ENCODE measurements around the gene CIITA.

The CIITA gene, protein sequence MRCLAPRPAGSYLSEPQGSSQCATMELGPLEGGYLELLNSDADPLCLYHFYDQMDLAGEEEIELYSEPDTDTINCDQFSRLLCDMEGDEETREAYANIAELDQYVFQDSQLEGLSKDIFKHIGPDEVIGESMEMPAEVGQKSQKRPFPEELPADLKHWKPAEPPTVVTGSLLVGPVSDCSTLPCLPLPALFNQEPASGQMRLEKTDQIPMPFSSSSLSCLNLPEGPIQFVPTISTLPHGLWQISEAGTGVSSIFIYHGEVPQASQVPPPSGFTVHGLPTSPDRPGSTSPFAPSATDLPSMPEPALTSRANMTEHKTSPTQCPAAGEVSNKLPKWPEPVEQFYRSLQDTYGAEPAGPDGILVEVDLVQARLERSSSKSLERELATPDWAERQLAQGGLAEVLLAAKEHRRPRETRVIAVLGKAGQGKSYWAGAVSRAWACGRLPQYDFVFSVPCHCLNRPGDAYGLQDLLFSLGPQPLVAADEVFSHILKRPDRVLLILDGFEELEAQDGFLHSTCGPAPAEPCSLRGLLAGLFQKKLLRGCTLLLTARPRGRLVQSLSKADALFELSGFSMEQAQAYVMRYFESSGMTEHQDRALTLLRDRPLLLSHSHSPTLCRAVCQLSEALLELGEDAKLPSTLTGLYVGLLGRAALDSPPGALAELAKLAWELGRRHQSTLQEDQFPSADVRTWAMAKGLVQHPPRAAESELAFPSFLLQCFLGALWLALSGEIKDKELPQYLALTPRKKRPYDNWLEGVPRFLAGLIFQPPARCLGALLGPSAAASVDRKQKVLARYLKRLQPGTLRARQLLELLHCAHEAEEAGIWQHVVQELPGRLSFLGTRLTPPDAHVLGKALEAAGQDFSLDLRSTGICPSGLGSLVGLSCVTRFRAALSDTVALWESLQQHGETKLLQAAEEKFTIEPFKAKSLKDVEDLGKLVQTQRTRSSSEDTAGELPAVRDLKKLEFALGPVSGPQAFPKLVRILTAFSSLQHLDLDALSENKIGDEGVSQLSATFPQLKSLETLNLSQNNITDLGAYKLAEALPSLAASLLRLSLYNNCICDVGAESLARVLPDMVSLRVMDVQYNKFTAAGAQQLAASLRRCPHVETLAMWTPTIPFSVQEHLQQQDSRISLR

DNA sequence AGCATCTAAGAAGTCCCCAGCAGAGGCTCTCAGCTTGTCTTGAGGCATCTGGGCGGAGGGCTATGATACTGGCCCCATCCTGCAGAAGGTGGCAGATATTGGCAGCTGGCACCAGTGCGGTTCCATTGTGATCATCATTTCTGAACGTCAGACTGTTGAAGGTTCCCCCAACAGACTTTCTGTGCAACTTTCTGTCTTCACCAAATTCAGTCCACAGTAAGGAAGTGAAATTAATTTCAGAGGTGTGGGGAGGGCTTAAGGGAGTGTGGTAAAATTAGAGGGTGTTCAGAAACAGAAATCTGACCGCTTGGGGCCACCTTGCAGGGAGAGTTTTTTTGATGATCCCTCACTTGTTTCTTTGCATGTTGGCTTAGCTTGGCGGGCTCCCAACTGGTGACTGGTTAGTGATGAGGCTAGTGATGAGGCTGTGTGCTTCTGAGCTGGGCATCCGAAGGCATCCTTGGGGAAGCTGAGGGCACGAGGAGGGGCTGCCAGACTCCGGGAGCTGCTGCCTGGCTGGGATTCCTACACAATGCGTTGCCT, at the start of gene CIITA:
Gene CIITA, plus strand, starts transcription at position 404 of the 543 bp plus-strand sequence. Its CDS starts 129 bp downstream, at position 533.
- TF ChIP-seq CTCF (IDR thresholded peaks at IDR 0.05), result no peak

GRCh38 chr16:10827691-10828341, 49.2 kb upstream of the CIITA start:
- no peak for TF ChIP-seq CTCF (IDR thresholded peaks at IDR 0.05)

GRCh38 chr16:10828851-10829366, 48.1 kb upstream of the CIITA start:
- TF ChIP-seq CTCF (IDR thresholded peaks at IDR 0.05), result no peak

- no peak for TF ChIP-seq CTCF (IDR thresholded peaks at IDR 0.05)
These were observed 44.8 kb upstream of the CIITA start for GRCh38 chr16:10831894-10832886.

DNA sequence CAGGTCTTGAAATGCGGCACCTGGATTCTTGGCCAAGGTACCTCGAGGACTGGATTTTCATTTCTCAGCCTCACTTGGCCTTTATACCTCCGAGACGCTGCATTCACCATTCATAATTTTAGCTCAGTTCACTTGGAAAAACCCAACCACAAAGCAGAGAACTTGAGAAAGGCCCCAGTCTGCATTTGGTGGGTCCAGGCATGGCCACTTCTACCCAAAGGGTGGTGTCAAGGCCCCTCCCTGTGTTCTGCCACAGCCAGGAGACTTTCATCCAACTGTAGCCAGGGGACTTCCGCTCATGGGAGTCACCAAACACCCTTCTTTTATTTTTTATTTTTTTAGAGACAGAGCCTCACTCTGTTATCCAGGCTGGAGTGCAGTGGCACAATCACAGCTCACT, 43.7 kb upstream of the CIITA start:
- TF ChIP-seq CTCF (IDR thresholded peaks at IDR 0.05), result no peak

- TF ChIP-seq CTCF (IDR thresholded peaks at IDR 0.05), result no peak
These were observed 42.9 kb upstream of the CIITA start for GRCh38 chr16:10834130-10834529.
